CD4-positive, alpha-beta T cell treated with Interleukin-1 beta for 1 hour (primary cell): Measurements from ENCODE around the gene GPR37.
A peak's percentile ranks its signal among the peaks of the same experiment; 100 is the strongest.

ENCODE experiments used
- DNase-seq, 2 donors: peaks; one replicate each; pipeline ENCODE4 v3.0.0-alpha.2; 2020 to 2022

Gene GPR37, protein sequence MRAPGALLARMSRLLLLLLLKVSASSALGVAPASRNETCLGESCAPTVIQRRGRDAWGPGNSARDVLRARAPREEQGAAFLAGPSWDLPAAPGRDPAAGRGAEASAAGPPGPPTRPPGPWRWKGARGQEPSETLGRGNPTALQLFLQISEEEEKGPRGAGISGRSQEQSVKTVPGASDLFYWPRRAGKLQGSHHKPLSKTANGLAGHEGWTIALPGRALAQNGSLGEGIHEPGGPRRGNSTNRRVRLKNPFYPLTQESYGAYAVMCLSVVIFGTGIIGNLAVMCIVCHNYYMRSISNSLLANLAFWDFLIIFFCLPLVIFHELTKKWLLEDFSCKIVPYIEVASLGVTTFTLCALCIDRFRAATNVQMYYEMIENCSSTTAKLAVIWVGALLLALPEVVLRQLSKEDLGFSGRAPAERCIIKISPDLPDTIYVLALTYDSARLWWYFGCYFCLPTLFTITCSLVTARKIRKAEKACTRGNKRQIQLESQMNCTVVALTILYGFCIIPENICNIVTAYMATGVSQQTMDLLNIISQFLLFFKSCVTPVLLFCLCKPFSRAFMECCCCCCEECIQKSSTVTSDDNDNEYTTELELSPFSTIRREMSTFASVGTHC

DNA sequence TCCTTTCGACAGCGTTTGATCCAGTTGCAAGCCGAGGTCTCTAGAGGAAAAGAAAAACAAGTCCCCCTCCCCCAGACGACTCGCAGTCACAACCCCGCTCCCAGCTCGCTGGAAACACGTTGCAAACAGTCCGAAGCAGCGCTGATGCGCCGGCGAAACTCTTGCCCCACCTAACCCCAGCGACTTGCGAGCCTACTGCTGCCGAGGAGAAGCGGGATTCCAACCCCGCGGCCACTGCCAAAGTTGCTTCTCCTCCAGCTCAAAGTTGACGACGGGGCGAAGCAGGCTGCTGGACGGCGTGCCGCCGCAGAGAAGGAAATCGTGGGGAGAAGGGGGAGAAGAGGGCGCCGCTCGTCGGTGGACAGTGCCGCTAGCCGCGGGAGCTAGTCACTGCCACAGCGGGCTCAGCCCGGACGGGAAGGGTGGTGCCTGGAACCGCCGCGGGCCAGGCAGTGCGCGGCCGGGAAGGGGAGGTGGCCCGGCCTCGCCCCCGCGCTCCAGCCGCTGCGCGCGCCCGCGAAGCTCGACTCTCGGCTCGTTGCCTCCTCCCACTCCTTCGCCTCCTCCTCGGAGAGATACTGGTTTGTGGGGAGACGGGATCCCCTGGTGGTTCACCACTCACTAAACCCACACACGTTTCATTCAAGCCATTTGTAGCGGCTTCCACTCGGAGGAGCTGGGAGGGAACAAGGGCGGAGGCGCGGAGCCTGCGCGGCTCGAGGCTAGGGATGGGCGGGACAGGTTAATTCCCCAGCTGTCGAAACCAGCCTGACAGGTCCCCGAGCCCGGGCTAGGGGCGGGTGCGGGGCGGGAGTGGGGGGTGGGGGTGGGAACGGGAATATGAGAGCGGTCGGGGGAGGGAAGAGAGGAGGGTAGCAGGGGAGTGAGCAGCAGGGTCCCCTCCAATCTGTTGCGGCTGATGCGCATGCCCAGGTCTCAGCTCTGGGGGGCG is at the start of gene GPR37:
TSS of gene GPR37 (minus strand) at position 392 of the 952 bp plus-strand sequence. CDS start 816 bp downstream, outside the sequence.
- DNase-seq, result peak in 1 of 2 donors; percentile 3

DNA sequence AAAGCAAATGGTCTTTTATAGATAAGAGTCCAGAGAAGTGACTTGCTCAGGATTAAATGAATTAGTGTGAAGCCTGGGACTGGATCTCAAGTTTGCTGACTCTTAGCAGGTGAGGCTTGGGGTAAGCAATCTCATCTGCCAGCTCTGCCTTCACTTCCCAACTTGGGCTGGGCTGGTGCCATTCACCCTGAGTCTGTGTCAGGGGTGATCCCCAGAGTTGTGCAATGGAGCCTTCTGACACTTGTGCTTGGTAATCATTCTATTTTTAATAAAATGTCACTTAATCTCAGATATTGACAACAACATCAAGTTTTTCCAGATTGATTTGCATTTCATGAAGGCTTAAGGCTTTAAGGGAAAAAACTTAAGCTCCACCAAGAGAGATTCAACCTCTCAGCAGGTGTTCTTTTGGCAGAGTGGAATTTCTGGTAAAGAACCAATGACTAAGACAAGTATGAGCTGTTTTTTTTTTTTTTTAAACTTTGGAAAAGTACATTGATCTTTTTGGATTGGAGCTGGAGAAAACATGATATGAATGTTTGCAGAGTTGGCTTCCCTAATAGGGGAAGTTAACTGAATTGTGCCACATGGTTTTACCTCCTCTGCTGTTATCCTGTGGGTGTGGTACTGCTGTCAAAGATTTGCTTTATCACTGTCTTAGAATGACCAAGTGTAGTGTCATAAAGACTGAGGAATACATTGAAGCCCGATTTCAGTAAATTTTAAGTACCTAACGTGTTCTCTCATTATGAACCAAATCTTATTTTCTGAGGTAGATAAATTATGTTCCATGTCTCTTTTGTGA is 48.6 kb upstream of the GPR37 start:
- no peak for DNase-seq

DNA sequence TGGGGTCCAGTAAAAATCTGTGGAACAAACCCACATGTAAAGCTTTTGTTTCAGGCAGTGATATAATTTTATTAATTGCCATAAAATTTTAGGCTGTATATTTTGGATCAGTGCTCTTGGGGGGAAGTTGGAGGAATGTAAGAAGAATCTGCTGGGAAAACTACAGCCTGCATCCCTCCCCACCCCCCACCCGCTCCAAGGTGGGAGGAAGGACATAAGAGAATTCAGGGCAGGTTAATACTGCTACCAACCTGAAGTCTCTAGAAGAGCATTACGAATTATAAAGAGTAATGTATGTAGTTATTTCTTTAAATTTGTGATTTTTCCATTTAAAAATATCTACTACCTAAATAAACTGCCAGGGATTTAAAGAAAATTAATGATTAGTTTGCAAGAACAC is 47.2 kb upstream of the GPR37 start:
- DNase-seq, result no peak

DNA sequence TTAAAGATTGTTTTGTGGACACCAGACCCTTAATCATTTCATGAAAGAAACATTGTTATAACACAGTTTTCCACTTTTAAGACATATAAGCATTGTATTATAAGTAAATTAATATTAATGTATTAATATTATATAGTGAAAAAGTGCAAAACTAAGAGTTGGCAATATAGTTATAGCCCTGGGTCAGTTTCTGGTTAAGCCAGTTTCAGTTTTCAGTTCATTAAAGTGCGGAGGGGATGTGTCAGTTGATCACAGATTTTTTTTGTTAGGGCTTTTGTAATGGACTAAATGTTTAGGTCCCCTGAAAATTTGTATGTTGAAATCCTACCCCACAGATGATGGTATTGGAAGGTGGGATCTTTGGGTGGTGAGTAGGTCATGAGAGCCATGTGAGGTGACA is 45.7 kb upstream of the GPR37 start:
- DNase-seq, result no peak

DNA sequence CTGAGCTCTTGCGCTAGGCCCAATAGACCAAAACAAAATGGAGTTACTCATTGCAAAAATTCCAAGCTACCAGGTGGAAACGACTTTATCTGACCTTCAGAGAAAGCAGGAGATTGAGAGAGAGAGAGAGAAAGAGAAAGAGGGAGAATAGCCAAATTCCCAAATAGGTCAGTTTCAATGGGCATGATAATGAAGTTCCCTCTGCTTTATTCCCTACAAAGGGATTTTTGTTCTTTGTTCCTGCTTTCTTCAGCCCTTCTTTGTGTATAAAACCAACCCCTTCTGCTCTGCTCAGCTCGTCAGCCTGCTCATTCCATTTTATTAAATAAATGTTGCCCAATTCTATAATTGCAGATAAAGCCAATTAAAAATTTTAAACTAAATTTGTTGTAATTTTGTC is 45.0 kb upstream of the GPR37 start:
- DNase-seq, result no peak

DNA sequence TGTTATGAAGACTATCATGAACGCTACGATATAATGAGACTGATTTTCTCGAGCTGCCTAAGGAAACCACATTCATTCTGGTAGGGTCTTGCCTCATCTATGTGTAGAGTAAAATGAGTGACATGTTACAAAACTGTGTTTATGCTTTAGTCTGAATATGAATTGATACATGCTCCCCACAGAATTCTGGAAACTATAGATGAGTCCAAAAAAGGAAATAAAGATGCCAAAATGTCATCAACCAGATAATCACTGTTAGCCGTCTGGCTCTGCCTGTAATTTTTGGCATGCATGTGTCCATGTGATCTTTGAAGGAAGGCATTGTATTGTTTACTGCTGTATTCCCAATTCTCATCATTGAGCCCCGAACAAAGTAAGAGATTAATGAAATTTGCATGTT is 42.6 kb upstream of the GPR37 start:
- DNase-seq, result no peak

DNA sequence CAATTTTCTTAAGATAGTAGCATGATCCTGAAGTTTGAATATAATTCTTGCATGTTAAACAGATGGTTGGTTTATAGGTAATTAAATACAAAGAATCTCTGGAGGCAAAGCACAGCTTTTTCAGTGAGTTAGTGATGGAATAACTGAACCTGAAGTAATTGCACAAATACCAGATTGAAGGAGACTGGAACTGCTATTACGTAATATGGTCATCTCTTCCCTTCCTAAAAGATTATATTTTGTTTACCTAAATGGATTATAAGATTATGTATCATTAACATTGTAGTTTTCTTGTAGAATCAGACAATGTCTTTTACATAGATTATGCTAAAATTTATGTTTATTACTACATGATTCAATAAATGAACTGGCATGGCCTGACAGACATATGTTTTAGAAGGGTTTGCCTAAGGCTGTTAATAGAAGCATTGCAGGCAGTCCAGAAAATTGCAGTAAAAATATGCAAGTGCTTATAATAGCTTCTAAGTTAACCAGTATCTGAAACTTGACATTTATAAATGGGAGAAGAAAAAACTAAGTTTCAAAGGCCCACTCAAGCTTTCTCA is 35.8 kb upstream of the GPR37 start:
- no peak for DNase-seq

DNA sequence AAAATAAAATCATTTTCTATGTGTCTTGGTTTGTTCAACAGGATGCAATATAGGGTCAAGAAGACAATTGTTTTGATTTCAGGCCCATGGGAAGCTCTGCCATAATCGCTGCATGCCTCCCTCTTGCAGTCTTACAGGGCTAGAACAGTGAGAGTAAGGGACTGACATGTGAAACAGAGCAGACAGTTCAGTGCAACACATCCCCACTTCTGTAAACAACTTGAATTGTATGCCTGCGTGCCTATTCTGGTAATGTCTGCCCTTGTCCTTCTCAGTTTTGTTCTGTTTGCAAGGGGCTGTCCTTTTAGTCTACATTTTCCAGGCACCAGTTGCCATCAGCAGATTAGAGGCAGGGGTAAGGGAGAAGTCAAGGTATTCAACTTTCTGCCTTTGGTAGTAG is 34.8 kb upstream of the GPR37 start:
- no peak for DNase-seq

DNA sequence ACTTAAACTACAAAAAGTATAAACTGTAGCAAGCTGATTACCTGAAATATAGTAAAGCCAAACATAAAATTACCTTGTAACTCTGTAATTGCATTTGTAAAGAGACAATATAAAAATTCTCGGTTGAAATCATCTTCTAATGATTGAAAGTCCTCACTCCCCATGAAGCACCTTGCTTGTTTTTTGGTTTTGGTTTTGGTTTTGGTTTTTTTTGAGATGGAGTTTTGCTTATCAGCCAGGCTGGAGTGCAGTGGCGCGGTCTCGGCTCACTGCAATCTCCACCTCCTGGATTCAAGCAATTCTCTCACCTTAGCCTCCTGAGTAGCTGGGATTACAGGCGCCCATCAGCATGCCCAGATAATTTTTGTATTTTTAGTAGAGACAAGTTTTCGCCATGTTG is 33.9 kb upstream of the GPR37 start:
- DNase-seq, result no peak

DNA sequence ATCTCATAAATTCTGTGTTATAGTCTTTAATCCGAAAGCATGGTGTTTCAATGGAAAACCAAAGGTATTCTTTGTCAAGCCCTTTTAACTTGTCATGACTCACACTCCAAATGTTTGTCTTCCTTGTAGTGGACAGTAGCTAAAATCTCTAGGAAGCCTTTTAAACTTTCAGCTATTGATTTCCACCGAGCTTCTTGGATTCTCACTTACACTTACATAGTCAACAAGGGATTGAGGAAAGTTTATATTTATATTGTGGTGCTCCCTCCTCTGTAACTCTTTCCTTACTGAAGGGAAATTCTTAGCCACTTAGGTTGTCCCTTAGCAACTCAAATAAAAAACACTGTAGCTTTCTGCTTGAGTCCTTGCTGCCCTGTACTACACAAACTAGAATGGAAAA is 31.2 kb upstream of the GPR37 start:
- no peak for DNase-seq

DNA sequence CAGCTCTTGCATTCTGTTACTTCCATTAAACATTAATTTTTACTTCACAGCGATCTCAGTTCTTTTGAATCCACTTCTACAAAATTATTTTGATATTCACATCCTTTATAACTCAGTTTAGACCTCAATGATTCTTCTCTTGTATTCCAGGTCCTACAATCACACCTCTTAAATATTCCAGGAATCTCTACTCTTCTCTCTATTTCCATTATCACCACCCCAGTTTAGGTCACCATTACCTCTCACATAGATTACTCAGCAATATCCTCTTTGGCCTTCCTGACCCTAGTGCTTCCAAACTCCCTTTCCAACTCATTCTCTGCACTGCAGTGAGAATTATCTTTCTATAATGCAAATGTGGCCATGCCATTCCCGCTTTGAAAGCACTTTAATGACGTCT is 27.1 kb upstream of the GPR37 start:
- no peak for DNase-seq

DNA sequence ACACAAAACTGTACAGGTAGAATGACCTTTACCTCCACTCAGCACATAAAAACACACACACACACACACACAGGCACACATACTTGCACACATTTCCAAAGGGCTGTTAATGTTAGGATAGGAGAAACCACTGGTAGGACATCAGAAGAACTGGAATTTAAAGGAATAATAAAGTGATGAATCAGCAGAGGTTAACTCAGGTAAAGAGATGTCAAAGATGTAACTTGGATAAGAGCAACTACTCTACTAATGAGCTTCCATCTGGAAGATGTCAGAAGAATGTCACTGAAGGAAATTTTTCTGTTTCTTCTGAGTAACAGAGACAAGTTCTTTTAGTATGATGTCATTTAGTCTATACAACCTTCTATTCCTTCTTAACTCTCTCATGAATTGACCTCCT is 26.4 kb upstream of the GPR37 start:
- no peak for DNase-seq

DNA sequence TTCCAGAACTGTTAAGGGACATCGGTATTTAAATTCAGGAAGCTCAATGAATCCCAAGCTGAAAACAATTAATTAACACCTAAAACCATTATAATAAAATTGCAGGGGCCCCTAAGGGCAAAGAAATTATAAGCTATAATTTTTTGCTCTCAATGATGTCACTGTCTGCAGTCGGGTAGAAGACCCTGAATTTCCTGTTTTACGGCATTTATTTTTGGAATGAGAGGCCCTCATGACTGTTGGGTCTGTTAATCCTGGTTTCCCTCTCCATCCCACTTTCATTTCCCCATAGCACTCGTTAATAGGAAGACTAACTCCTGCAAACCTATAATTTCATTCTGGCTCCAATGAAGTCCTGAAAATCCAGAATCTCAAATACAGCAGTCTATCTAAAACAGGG is 25.8 kb upstream of the GPR37 start:
- DNase-seq, result no peak

DNA sequence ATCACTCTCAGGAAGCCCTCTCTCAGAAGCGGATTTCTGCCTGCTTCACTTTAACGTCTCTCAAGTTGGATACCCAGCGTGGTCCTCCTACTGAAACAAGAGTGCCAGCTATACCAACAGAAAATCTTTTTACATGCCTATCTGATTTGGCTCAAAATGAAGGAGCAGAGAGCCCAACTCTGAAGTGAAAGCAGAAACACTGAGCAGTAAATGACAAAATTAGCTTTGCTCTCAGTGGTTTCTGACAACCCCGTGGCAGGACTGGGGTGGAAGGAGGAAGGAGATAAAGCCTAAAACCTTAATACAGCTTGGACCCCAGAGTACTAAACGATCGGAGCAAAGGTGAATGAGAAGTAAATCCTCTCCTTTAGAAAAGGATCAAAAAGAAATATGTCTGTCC is 25.1 kb upstream of the GPR37 start:
- DNase-seq, result no peak

DNA sequence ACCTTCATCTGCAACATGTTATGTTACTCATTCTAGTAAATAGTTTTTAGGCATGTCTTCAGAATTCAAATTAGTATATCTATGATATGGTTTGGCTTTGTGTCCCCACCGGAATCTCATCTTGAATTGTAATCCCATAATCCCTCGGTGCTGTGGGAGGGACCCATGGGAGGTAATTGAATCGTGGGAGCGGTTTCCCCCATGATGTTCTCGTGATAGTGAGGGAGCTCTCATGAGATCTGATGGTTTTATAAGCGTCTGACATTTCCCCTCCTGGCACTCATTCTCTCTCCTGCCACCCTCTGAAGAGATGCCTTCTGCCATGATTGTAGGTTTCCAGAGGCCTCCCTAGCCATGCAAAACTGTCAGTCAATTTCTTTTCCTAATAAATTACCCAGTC is 20.4 kb upstream of the GPR37 start:
- no peak for DNase-seq

DNA sequence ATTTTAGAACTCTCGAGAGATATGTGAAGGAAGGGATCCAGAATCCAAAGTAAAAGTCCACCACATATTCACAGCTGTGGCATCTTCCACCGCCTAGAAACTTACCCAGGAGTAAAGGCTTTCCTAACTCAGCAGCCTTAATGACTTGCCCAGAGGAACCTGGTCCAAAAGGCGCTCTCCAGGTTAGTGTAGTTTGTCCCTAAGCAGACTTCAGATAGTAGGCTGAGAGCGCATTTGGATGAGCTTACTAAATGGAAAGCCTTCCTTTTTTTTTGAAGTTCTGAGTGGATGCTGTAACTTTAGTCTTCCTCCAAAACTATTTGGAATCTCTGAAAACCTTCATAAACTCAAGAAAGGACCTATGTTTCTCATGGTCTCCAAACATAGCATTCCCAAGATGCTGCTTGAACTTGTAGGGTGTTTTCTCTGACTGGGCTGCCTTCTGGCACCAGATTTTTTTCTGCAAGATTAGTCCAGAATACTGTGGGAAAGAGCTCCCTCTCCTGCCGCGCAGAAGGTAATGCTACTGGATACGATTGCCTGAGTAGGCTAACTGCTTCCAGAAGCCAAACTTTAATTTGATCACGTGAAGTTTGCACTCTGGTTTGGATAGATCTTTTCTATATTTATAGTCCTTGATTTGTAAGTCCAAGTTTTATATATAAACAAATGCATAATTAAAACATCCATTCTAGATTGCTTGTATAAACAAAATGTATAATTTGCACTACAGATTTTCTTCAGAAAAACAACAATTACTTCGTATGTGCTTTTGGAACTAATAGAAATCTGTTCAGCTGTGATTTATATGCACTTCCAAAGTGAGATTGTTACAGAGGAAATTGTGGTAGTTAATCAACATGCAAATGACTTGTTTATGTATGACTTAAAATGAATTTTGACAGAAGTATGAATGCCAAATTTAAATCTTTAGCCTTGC is 19.6 kb upstream of the GPR37 start:
- no peak for DNase-seq

DNA sequence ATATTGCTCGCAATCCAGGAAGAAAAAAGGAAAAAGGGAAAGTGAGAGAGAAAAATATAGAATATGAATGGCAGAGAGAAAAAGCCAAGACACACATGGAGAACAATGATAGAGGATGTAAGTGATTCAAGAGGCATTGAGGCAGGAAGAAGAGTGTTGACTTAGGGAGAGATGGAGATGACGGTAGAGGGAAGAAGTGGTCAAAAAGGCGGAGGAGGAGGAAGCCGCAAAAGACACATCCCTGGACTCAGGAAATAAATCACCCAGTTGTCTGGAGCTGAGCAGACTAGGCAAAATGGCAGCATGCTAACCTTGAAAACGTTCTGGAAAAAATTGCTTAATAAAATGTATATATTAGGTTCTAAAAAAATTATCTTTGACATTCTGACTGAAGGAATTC is 17.7 kb upstream of the GPR37 start:
- DNase-seq, result no peak

DNA sequence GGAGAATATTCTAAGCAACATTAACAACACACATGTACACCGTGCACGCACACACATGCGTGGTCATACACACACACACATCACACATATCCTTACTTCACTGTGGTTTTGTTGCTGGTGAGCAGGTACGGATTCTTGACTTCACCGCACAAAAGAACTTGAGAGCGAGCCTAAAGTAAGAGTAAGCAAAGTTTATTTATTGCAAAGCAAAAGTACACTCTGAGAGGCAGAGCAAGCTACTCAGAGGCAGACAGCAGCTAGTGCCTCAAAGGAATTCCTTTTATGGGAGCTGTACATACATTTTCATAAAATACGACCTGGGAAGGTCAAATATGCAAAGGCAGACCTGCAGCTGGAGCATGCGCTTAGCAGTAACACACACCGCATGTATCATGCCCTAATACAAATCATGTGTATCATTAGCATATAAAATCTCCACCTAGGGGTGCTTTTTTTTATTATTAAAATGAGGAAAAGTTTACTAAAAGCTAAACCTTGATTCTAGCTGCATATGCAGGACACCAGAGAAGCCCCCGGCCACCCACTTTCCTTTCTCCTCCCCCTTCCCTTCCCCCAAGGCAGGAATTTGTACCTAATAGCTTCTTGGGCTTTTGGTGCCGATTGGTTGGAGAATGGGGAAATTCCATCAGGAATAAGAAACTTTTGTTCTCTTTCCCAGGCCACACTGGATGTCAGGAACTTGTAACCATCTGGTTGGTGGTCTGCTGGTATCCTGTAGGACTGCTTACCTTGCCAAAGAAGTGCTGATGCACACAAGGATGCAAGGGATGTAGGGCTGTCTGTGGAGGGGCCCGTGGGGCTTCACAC is 16.5 kb upstream of the GPR37 start:
- DNase-seq, result no peak

DNA sequence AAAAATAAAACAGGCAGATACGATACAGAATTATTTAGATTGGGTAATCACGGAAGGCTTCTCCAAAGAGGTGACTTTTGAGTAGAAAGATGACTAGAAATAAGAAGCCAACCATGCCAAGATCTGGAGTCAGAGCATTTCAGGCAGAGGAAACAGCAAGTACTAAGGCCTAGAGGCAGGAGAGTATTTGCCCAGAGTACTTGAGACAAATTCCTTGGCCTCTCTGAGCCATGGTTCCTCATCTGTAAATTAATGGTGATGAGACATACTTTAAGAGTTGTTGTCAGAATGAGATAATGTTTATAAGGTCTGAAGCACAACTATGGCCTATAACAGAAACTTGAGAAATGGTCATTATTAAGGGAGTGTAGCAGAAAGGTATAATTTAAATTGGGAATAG is 15.8 kb upstream of the GPR37 start:
- DNase-seq, result no peak

DNA sequence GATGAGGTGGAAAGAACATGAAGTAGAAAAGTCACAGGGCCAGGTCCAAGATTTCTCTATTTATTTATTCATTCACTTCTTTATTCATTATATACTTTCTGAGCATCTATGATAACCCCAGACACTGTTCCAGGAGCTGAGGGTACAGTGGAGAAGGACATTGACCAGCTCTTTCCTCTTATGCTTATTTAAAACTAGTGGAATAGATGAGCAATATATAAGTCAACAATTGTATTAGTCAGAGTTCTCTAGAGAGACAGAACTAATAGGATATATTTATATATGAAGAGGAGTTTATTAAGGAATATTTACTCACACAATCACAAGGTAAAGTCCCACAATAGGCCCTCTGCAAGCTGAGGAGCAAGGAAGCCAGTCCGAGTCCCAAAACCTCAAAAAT is 15.0 kb upstream of the GPR37 start:
- DNase-seq, result no peak
